Immature natural killer cell (primary cell): ENCODE results near the gene CDKAL1. TPM values are rescaled to one million over a fixed set of nuclear protein-coding genes. Genes with fewer than 3 reads are reported as not detected.

Source experiments
- DNase-seq, 3 donors: peaks; one replicate each; pipeline ENCODE4 v3.0.0; 2022; ENCODE audit warnings: mixed read lengths in 1 of 3
- H3K27ac Mint-ChIP-seq, 6 donors: one replicate each; pipeline ENCODE4 v1.8.0; 2020; ENCODE audit warnings: mixed read lengths in 6 of 6, mild to moderate bottlenecking in 5 of 6, inconsistent platforms in 4 of 6, moderate library complexity in 3 of 6
- H3K27me3 Mint-ChIP-seq, 3 donors: one replicate each; pipeline ENCODE4 v1.8.0; 2020 to 2021; ENCODE audit warnings: low read depth in 3 of 3, mild to moderate bottlenecking in 3 of 3, mixed read lengths in 3 of 3, moderate library complexity in 3 of 3, inconsistent platforms in 1 of 3
- H3K36me3 Mint-ChIP-seq, 3 donors: one replicate each; pipeline ENCODE4 v1.8.0; 2020; ENCODE audit warnings: mixed read lengths in 3 of 3, inconsistent platforms in 2 of 3, mild to moderate bottlenecking in 2 of 3
- H3K4me1 Mint-ChIP-seq, 2 donors: one replicate each; pipeline ENCODE4 v1.8.0; 2020; ENCODE audit warnings: inconsistent platforms in 2 of 2, mild to moderate bottlenecking in 2 of 2, mixed read lengths in 2 of 2, moderate library complexity in 1 of 2
- H3K4me3 Mint-ChIP-seq, 5 donors: one replicate each; pipeline ENCODE4 v1.8.0; 2020; ENCODE audit warnings: mild to moderate bottlenecking in 5 of 5, mixed read lengths in 5 of 5, inconsistent platforms in 3 of 5, moderate library complexity in 3 of 5
- H3K9me3 Mint-ChIP-seq, 6 donors: one replicate each; pipeline ENCODE4 v1.8.0; 2020; ENCODE audit warnings: mild to moderate bottlenecking in 6 of 6, mixed read lengths in 6 of 6, inconsistent platforms in 4 of 6, moderate library complexity in 3 of 6
- polyA plus RNA-seq, 3 donors: library from polyadenylated mRNA; unstranded; fragments of 300-500 nt; fragmentation: Illumina TruSeq; gene quantifications; one replicate each; pipeline ENCODE4 v1.2.3, GENCODE V29; 2021

The CDKAL1 gene
- polyA plus RNA-seq, 3 donors from 2014 or later: 22.4 to 32.3 (median 25.4) TPM

DNA sequence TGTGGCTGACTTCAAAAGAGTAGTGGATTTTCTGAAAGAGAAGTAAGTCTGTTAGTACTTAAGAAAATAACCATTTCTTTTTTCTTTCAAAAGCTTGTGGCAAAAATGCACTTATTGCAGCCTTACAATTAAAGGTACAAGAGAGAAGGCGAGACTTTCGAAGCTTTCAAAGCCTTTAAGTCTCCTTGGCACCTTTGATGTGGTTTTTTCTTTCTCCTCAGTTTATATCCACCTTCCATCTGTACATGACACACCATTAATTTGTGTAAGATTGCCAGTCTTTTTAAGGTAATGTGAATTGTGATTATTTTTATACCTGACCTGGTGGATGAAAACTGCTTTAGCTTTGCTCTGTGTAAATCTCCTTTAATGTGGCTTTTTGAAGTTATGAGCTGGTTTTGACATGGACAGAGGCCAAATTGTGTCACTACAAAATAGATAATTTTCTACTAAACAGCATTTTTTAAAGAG, 466.1 kb downstream of the CDKAL1 start:
- DNase-seq: no peak
- Mint-ChIP-seq H3K27me3 (peaks cover 0 to 2% (median 0%) of the 10 kb centered on the region in 3 donors), H3K4me1 (no peaks in the 10 kb centered on the region), H3K27ac (no peak overlapping the region), H3K36me3 (peaks cover 11 to 28% (median 22%) of the 10 kb centered on the region in 3 donors), H3K4me3 (no peak overlapping the region), H3K9me3 (peaks cover 0 to 2% (median 0%) of the 10 kb centered on the region in 6 donors)

- peaks cover 9 to 25% (median 22%) of the 10 kb centered on the region in 3 donors for H3K36me3 Mint-ChIP-seq
- peaks cover 0 to 2% (median 0%) of the 10 kb centered on the region in 6 donors for H3K9me3 Mint-ChIP-seq
- no peaks in the 10 kb centered on the region for H3K4me1 Mint-ChIP-seq
- H3K4me3 Mint-ChIP-seq: no peak overlapping the region
- H3K27ac Mint-ChIP-seq: no peak overlapping the region
- H3K27me3 Mint-ChIP-seq: peaks cover 0 to 2% (median 0%) of the 10 kb centered on the region in 3 donors
- DNase-seq: no peak
These were observed 467.5 kb downstream of the CDKAL1 start for GRCh38 chr6:21001736-21002135.

- no peak for DNase-seq
- Mint-ChIP-seq H3K27me3 (no peaks in the 10 kb centered on the region), H3K4me3 (no peak overlapping the region), H3K4me1 (no peaks in the 10 kb centered on the region), H3K36me3 (peaks cover 14 to 33% (median 25%) of the 10 kb centered on the region in 3 donors), H3K9me3 (peaks cover 0 to 4% (median 0%) of the 10 kb centered on the region in 6 donors), H3K27ac (no peak overlapping the region)
These were observed 469.7 kb downstream of the CDKAL1 start for GRCh38 chr6:21003780-21004541.

GRCh38 chr6:21005816-21006570, 471.7 kb downstream of the CDKAL1 start:
- Mint-ChIP-seq H3K4me1 (no peaks in the 10 kb centered on the region), H3K27me3 (no peaks in the 10 kb centered on the region), H3K4me3 (no peak overlapping the region), H3K36me3 (peaks cover 14 to 43% (median 30%) of the 10 kb centered on the region in 3 donors), H3K27ac (no peak overlapping the region), H3K9me3 (peaks cover 0 to 4% (median 0%) of the 10 kb centered on the region in 6 donors)
- no peak for DNase-seq

- H3K27ac Mint-ChIP-seq: no peak overlapping the region
- no peaks in the 10 kb centered on the region for H3K9me3 Mint-ChIP-seq
- no peak overlapping the region for H3K4me3 Mint-ChIP-seq
- peaks cover 7 to 12% (median 8%) of the 10 kb centered on the region in 3 donors for H3K36me3 Mint-ChIP-seq
- H3K27me3 Mint-ChIP-seq: no peaks in the 10 kb centered on the region
- no peak for DNase-seq
- peaks cover 0 to 7% of the 10 kb centered on the region in 2 donors for H3K4me1 Mint-ChIP-seq
These were observed 485.4 kb downstream of the CDKAL1 start for GRCh38 chr6:21019614-21020013.

DNA sequence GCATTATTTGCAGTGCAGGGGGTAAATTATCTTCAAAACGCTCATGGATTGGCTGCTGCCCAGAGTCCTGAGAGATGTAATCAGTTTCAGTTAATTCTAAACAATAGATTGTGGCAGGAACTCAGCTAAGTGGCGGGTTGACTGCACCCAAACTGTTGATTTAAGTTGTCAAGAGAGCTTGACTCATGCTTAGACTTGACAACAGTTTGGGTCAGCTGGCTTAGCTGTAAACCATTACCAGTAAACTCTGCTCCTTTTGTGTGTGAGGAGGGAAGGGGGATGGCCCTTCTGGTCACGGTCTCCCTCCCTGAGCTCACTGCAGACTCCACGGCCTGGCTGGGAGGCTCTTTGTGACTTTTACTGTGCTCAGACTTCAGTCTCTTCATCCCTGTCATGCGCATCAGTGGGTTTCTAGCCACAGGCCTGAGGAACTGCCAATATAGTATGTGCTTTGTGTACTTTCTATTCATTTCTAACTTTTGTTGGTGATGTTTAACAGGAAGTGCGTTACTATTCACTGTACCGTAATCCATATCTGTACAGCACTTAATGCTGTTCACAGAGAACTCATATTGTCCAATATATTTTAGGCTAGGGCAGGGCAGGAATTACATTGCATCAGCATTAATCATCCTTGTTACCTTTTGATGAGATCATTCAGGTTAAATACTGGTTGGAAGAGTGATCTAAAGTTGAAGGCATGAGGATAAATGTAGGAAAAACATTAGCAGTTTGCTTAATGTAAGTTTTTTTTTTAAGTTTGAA, 488.3 kb downstream of the CDKAL1 start:
- Mint-ChIP-seq H3K27ac (peak overlapping the region in 1 of 6 donors; percentile 3), H3K9me3 (no peaks in the 10 kb centered on the region), H3K4me1 (no peaks in the 10 kb centered on the region), H3K36me3 (peaks cover 7 to 10% (median 9%) of the 10 kb centered on the region in 3 donors), H3K27me3 (no peaks in the 10 kb centered on the region), H3K4me3 (no peak overlapping the region)
- DNase-seq: no peak

- no peaks in the 10 kb centered on the region for H3K4me1 Mint-ChIP-seq
- no peak overlapping the region for H3K27ac Mint-ChIP-seq
- no peaks in the 10 kb centered on the region for H3K9me3 Mint-ChIP-seq
- DNase-seq: no peak
- no peaks in the 10 kb centered on the region for H3K27me3 Mint-ChIP-seq
- H3K36me3 Mint-ChIP-seq: peaks cover 9 to 15% (median 10%) of the 10 kb centered on the region in 3 donors
- no peak overlapping the region for H3K4me3 Mint-ChIP-seq
These were observed 489.0 kb downstream of the CDKAL1 start for GRCh38 chr6:21023210-21023609.

DNA sequence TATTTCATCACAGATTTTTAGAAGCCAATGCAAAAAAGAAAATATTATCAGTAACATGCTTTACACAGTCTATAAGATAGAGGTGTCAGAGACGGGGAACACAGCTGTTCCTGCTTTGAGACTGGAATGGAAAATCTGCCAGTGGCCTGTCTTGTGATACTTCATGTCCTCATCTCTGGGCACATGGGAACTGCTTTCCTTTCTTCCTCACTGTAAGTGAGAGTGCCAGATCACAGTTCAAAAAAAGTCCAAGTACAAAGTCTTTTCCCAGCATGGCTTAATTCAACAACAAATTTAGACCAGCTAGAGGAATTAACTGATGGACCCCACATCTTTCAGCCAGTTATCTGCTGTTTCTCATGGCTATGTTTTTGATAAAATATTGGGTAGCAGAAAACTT, 490.4 kb downstream of the CDKAL1 start:
- H3K27me3 Mint-ChIP-seq: no peaks in the 10 kb centered on the region
- no peaks in the 10 kb centered on the region for H3K4me1 Mint-ChIP-seq
- no peaks in the 10 kb centered on the region for H3K9me3 Mint-ChIP-seq
- no peak overlapping the region for H3K27ac Mint-ChIP-seq
- DNase-seq: no peak
- H3K4me3 Mint-ChIP-seq: no peak overlapping the region
- peaks cover 9 to 20% (median 19%) of the 10 kb centered on the region in 3 donors for H3K36me3 Mint-ChIP-seq

DNA sequence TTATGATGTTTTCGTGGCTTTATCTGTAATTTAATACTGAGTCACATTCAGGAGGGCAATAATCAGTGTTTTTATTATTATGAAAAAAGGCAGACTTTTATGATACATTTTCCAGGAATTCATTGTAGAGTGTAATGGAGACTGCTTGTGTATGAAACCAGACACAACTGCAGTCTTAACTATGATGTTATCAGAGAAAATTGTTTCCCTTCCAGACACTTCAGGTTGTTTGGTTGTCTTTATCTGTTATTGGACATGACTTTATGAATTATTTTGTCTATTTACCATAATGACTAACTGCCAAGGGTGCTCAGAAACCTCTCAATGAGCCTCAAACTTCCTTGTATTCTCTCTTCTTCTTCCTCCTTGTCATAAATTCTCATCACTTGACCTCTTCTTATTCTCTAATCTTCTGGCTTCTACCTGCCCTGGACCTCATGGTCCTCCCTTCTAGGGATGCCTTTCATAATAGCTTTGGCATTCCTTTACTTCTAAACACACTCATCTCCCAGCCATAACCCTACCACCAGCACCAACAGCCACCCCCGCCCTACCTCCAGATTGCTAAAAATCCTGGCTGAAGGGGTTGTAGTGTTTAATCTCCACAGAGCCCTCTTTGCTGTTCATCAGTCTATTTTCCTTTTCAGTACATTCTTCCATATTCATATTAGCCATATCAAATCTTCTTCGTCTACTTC, 492.5 kb downstream of the CDKAL1 start:
- H3K4me1 Mint-ChIP-seq: no peaks in the 10 kb centered on the region
- H3K9me3 Mint-ChIP-seq: no peaks in the 10 kb centered on the region
- no peak overlapping the region for H3K4me3 Mint-ChIP-seq
- peaks cover 0 to 2% (median 0%) of the 10 kb centered on the region in 3 donors for H3K27me3 Mint-ChIP-seq
- H3K27ac Mint-ChIP-seq: peak overlapping the region in 1 of 6 donors; percentile 5
- DNase-seq: no peak
- peaks cover 9 to 31% (median 28%) of the 10 kb centered on the region in 3 donors for H3K36me3 Mint-ChIP-seq

DNA sequence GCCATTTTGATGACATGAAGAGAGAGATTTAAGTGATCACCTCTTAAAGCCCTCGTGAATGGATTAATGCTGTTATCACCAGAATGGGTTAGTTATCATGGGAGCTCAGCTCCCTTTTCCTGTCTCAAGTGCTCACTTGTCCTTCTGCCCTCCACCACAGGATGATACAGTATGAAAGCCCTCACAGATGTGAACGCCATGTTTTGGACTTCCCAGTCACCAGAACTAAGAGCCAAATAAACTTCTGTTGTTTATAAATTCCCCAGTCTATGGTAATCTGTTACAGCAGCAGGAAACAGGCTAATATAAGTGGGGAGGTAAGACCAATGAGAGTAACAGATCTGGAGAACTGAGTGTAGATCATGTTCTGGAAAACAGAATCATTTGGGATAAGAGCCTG, 493.2 kb downstream of the CDKAL1 start:
- no peaks in the 10 kb centered on the region for H3K9me3 Mint-ChIP-seq
- peaks cover 0 to 2% (median 0%) of the 10 kb centered on the region in 3 donors for H3K27me3 Mint-ChIP-seq
- DNase-seq: no peak
- peaks cover 9 to 31% (median 27%) of the 10 kb centered on the region in 3 donors for H3K36me3 Mint-ChIP-seq
- H3K4me1 Mint-ChIP-seq: no peaks in the 10 kb centered on the region
- no peak overlapping the region for H3K4me3 Mint-ChIP-seq
- H3K27ac Mint-ChIP-seq: no peak overlapping the region

DNA sequence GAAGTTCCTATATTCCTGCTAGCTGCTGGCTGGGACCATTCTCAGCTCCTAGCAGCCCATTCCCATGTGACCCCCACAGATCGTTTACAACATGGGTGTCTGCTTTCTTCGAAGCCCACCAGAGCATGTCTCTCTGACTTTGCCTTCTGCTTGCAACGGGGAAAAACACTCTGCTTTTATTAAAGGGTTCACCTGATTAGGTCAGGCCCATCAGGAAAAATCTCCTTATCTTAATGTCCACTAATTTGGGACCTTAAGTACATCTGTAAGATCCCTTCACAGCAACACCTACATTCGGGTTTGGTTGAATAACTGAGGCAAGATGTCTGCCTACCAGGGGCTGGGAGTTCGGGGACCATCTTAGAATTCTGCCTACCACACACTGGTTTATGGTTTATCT, 496.9 kb downstream of the CDKAL1 start:
- no peak overlapping the region for H3K27ac Mint-ChIP-seq
- H3K36me3 Mint-ChIP-seq: peaks cover 9 to 31% (median 27%) of the 10 kb centered on the region in 3 donors
- no peak overlapping the region for H3K4me3 Mint-ChIP-seq
- no peaks in the 10 kb centered on the region for H3K4me1 Mint-ChIP-seq
- DNase-seq: no peak
- H3K27me3 Mint-ChIP-seq: peaks cover 0 to 2% (median 0%) of the 10 kb centered on the region in 3 donors
- H3K9me3 Mint-ChIP-seq: no peaks in the 10 kb centered on the region

- Mint-ChIP-seq H3K9me3 (no peaks in the 10 kb centered on the region), H3K27me3 (peaks cover 0 to 2% (median 0%) of the 10 kb centered on the region in 3 donors), H3K4me1 (peaks cover 0 to 2% of the 10 kb centered on the region in 2 donors), H3K4me3 (no peak overlapping the region), H3K27ac (no peak overlapping the region), H3K36me3 (peaks cover 0 to 21% (median 16%) of the 10 kb centered on the region in 3 donors)
- no peak for DNase-seq
These were observed 498.8 kb downstream of the CDKAL1 start for GRCh38 chr6:21033084-21033483.

DNA sequence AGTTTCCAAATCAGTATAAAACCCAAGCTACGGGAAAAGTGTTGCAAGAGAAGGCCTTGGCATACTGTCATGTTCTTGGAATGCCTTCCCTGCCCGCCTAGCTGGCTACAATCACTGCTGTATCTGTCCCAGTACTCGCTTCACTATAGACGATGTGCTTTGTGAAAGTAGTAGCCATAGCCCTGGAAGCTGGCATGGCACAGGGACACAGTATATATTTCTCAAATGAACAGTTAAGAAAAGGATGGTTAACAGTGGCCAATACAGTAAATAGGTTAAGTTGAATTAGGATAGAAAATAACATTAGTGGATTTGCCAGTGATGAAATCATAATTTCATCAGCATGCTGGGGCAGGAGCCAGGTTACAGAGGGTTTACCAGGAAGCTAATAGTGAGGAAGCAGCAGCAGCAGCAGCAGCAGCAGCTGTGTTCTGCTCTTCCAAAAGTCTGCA, 499.3 kb downstream of the CDKAL1 start:
- H3K36me3 Mint-ChIP-seq: peaks cover 0 to 21% (median 14%) of the 10 kb centered on the region in 3 donors
- DNase-seq: no peak
- H3K4me3 Mint-ChIP-seq: no peak overlapping the region
- H3K27ac Mint-ChIP-seq: no peak overlapping the region
- no peaks in the 10 kb centered on the region for H3K9me3 Mint-ChIP-seq
- H3K4me1 Mint-ChIP-seq: peaks cover 0 to 2% of the 10 kb centered on the region in 2 donors
- H3K27me3 Mint-ChIP-seq: peaks cover 0 to 2% (median 0%) of the 10 kb centered on the region in 3 donors
